ENCODE results near the gene LRRC39. TPM values are rescaled to one million over a fixed set of nuclear protein-coding genes. Genes with fewer than 3 reads are reported as not detected.

The LRRC39 gene
- total RNA-seq, 4 donors from 2014 or later: 0.69 to 1.6 (median 0.78) TPM; not detected in 1

DNA sequence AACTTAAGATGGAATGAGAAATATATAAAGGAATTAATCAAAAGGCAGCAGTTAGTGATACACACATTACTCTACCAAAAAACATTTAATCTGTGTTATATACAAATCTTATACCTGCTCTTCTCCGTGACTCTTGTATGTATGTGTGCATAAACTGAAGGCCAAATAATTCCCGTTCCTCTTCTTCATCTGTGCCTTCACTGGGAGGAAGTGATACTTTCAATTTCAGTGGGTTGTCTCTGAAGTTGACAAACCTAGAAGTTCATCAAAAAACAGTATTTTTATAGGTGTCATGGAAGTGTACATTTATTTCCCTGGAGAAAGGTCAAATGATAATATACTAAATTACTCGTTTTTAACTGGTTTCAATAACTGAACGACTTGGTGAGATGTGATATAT, 25.8 kb downstream of the LRRC39 start:
- Histone ChIP-seq H3K4me3 (no peak overlapping the region), H3K36me3 (peaks cover 0 to 33% of the 10 kb centered on the region in 2 donors), H3K27ac (no peak overlapping the region), H3K27me3 (no peaks in the 10 kb centered on the region), H3K4me1 (no peaks in the 10 kb centered on the region), H3K9me3 (no peaks in the 10 kb centered on the region)
- TF ChIP-seq EP300 (IDR thresholded peaks at IDR 0.05) (no peak), POLR2AphosphoS5 (IDR thresholded peaks at IDR 0.05) (no peak), POLR2A (IDR thresholded peaks at IDR 0.05) (no peak)
- TF ChIP-seq, protein P1, sequence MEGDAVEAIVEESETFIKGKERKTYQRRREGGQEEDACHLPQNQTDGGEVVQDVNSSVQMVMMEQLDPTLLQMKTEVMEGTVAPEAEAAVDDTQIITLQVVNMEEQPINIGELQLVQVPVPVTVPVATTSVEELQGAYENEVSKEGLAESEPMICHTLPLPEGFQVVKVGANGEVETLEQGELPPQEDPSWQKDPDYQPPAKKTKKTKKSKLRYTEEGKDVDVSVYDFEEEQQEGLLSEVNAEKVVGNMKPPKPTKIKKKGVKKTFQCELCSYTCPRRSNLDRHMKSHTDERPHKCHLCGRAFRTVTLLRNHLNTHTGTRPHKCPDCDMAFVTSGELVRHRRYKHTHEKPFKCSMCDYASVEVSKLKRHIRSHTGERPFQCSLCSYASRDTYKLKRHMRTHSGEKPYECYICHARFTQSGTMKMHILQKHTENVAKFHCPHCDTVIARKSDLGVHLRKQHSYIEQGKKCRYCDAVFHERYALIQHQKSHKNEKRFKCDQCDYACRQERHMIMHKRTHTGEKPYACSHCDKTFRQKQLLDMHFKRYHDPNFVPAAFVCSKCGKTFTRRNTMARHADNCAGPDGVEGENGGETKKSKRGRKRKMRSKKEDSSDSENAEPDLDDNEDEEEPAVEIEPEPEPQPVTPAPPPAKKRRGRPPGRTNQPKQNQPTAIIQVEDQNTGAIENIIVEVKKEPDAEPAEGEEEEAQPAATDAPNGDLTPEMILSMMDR (IDR thresholded peaks at IDR 0.05): no peak
- 68 to 80% methylated on average over 1 to 4 of the region's 4 CpGs for WGBS, 2 donors (ENCODE audit: low coverage in 1 of 2)
- ATAC-seq: no peak

DNA sequence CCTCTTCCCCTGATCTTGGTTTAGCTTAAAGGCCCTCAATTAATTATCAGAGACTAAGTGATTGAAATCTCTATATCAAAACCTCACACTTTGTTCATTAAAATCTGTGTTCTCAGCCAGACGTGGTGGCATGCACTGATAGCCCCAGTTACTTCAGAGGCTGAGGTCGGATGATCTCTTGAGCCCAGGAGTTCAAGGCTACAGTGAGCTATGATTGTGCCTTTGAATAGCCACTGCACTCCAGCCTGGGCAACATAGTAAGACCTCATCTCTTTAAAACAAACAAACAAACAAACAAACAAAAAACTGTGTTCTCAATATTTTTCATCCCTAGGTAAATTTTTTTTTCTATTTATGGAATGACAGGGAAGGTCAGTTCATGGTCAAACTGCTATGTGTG, 26.4 kb downstream of the LRRC39 start:
- H3K4me1 ChIP-seq: no peaks in the 10 kb centered on the region
- WGBS, 2 donors (ENCODE audit: low coverage in 1 of 2): 54 to 58% methylated on average over 2 of the region's 2 CpGs
- peaks cover 0 to 39% of the 10 kb centered on the region in 2 donors for H3K36me3 ChIP-seq
- no peaks in the 10 kb centered on the region for H3K9me3 ChIP-seq
- H3K4me3 ChIP-seq: no peak overlapping the region
- ATAC-seq: no peak
- no peak overlapping the region for H3K27ac ChIP-seq
- TF ChIP-seq POLR2AphosphoS5 (IDR thresholded peaks at IDR 0.05): no peak
- TF ChIP-seq, protein P1 (IDR thresholded peaks at IDR 0.05): no peak
- no peak for TF ChIP-seq POLR2A (IDR thresholded peaks at IDR 0.05)
- no peak for TF ChIP-seq EP300 (IDR thresholded peaks at IDR 0.05)
- no peaks in the 10 kb centered on the region for H3K27me3 ChIP-seq

DNA sequence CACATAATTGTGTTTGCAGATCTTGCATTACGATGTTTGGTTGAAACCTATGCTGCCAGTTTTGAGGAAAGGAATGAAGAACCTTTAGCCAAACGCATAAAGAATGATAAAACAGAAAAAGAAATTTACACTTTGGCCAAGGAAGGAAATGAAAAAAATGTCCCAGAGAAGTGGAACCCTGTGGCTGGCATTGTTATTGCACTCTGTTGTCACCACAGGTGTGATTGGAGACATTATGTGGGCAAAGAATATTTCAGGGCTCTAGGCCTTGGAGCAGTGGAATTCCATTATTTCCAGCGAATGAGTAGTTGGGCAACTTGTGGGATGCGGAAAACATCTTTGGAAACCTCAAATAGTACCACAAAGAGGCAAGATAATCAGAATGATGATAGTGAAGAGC, 30.2 kb downstream of the LRRC39 start:
- no peak for ATAC-seq
- Histone ChIP-seq H3K27me3 (no peaks in the 10 kb centered on the region), H3K4me3 (no peak overlapping the region), H3K36me3 (peaks cover 0 to 77% of the 10 kb centered on the region in 2 donors), H3K9me3 (no peaks in the 10 kb centered on the region), H3K27ac (no peak overlapping the region), H3K4me1 (no peaks in the 10 kb centered on the region)
- no peak for TF ChIP-seq POLR2AphosphoS5 (IDR thresholded peaks at IDR 0.05)
- TF ChIP-seq EP300 (IDR thresholded peaks at IDR 0.05): no peak
- TF ChIP-seq, protein P1 (IDR thresholded peaks at IDR 0.05): no peak
- TF ChIP-seq POLR2A (IDR thresholded peaks at IDR 0.05): no peak
- WGBS, 2 donors (ENCODE audit: low coverage in 1 of 2): 85 to 88% methylated on average over 4 of the region's 4 CpGs

DNA sequence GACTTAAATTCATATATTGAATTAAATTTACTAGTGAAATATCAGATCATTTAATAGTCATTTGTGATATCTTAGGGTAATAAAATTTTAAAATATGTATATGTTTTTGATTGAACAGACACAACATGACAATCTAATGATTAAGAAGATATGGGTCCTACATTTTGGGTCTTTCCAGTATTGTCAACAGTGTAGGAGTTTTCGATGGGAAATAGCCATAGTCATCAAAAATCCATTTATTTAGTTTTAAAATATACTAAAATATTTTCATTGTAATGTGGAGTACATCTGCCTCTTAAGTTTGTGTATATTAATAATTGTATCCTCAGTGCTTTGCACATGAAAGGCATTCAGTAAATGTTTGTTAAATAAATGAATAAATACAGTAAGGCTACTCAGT, 31.1 kb downstream of the LRRC39 start:
- 91 to 100% methylated on average over 1 of the region's 1 CpG for WGBS, 2 donors (ENCODE audit: low coverage in 1 of 2)
- Histone ChIP-seq H3K27ac (no peak overlapping the region), H3K4me3 (no peak overlapping the region), H3K36me3 (peaks cover 0 to 87% of the 10 kb centered on the region in 2 donors), H3K9me3 (no peaks in the 10 kb centered on the region), H3K27me3 (no peaks in the 10 kb centered on the region), H3K4me1 (no peaks in the 10 kb centered on the region)
- ATAC-seq: no peak
- TF ChIP-seq, protein P1 (IDR thresholded peaks at IDR 0.05): no peak
- TF ChIP-seq POLR2A (IDR thresholded peaks at IDR 0.05): no peak
- TF ChIP-seq EP300 (IDR thresholded peaks at IDR 0.05): no peak
- TF ChIP-seq POLR2AphosphoS5 (IDR thresholded peaks at IDR 0.05): no peak

DNA sequence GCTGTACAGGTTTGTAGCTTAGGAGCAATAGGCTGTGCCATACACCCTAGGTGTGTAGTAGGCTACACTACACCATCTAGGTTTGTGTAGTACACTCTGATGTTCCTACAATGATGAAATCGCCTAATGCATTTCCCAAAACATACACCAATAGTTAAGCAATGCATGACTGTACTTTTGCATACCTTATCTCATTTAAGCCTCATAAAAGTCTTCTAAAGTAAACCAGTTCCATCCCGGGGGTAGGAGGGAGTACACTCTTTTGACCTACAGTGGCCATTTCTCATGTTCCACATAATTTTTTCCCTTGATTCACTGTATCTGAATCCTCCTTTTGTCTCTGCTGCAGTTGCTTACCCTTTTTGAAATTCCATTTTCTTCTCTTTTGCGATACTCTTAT, 32.9 kb downstream of the LRRC39 start:
- Histone ChIP-seq H3K4me1 (no peaks in the 10 kb centered on the region), H3K9me3 (no peaks in the 10 kb centered on the region), H3K27me3 (no peaks in the 10 kb centered on the region), H3K27ac (no peak overlapping the region), H3K4me3 (no peak overlapping the region), H3K36me3 (peaks cover 3 to 99% of the 10 kb centered on the region in 2 donors)
- ATAC-seq: no peak
- TF ChIP-seq POLR2AphosphoS5 (IDR thresholded peaks at IDR 0.05): no peak
- no peak for TF ChIP-seq EP300 (IDR thresholded peaks at IDR 0.05)
- no peak for TF ChIP-seq POLR2A (IDR thresholded peaks at IDR 0.05)
- TF ChIP-seq, protein P1 (IDR thresholded peaks at IDR 0.05): no peak
- WGBS, 2 donors (ENCODE audit: low coverage in 1 of 2): 94 to 95% methylated on average over 2 to 3 of the region's 3 CpGs
